Retinal pigment epithelial cell (primary cell): ENCODE results near the gene HCN4.

Experiments used
- DNase-seq: peaks from one replicate; pipeline ENCODE4 v3.0.0-alpha.2; 2010; ENCODE audit warnings: low read depth
- H3K4me3 ChIP-seq: 2 replicates; pipeline ENCODE4 v1.5.1; 2011; ENCODE audit warnings: mild to moderate bottlenecking, low read length, control low read depth, moderate library complexity
- TF ChIP-seq, protein P1 (sequence below): conservative IDR thresholded peaks from 2 replicates; pipeline ENCODE4 v1.5.1; 2011; ENCODE audit warnings: low read depth, low read length, control low read depth, inconsistent platforms

HCN4 gene

DNA sequence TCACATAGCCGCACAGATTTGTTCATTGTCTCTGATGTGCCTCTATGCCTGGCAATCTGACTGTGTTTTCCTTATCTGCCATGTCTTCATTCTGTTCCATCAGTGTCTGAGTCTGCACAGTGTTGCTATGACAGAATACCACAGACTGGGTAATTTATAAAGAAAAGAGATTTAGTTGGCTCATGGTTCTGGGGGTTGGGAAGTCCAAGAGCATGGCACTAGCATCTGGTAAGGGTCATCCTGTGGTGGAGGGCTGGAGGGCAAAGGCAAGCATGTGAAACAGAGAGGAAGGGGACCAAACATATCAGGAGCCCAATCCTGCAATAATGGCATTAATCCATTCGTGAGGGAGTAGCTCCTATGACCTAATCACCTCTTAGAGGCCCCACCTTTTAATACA lies 11.9 kb upstream of the HCN4 start:
- DNase-seq, result no peak
- H3K4me3 ChIP-seq, result no peak overlapping the region
- TF ChIP-seq, protein P1, sequence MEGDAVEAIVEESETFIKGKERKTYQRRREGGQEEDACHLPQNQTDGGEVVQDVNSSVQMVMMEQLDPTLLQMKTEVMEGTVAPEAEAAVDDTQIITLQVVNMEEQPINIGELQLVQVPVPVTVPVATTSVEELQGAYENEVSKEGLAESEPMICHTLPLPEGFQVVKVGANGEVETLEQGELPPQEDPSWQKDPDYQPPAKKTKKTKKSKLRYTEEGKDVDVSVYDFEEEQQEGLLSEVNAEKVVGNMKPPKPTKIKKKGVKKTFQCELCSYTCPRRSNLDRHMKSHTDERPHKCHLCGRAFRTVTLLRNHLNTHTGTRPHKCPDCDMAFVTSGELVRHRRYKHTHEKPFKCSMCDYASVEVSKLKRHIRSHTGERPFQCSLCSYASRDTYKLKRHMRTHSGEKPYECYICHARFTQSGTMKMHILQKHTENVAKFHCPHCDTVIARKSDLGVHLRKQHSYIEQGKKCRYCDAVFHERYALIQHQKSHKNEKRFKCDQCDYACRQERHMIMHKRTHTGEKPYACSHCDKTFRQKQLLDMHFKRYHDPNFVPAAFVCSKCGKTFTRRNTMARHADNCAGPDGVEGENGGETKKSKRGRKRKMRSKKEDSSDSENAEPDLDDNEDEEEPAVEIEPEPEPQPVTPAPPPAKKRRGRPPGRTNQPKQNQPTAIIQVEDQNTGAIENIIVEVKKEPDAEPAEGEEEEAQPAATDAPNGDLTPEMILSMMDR, result no peak

DNA sequence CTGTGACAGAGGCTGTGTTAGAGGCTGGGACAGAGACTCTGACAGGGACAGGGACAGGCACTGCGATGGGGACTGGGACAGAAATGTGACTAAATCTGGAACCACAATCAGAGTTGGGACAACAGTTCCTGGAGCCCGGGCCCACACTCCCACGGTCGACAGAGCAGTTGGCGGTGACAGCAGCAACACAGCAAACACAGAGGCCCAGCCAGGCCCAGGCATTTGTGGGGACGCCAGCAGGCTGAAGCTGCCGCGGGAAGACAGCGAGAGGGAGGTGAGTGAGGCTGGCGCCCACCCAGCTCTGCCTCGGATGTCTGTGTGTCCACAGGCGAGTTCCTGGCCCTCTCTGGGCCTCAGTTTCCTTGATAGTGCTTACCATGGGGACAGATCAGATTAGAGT lies 9.3 kb upstream of the HCN4 start:
- H3K4me3 ChIP-seq, result no peak overlapping the region
- DNase-seq, result no peak
- TF ChIP-seq, protein P1, result no peak

DNA sequence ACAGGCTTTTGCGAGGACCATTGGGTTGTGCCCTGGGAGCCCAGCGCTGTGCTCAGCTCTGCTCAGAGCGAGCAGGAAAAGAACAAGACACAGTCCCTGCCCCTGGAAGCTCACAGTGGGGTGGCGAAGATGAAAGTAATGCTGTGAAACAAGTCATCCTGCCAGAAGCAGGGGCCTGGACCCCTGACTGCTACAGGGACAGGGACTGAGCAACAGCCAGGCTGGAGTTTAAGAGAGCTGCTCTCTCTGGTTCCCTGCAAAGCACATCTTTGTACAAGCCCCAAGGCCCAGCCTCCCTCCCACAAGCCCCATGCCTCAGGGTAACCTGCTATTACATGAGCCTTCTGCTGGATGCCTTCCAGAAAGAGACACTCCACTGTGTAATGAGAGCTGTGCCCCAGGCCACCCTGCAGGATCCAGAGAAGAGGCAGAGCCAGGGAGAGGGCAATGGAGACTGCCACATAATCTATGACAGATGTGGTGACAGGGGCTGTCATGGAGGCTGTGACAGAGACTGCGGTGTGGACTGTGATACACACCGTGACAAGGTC lies 7.1 kb upstream of the HCN4 start:
- TF ChIP-seq, protein P1, result no peak
- DNase-seq, result no peak
- no peak overlapping the region for H3K4me3 ChIP-seq

DNA sequence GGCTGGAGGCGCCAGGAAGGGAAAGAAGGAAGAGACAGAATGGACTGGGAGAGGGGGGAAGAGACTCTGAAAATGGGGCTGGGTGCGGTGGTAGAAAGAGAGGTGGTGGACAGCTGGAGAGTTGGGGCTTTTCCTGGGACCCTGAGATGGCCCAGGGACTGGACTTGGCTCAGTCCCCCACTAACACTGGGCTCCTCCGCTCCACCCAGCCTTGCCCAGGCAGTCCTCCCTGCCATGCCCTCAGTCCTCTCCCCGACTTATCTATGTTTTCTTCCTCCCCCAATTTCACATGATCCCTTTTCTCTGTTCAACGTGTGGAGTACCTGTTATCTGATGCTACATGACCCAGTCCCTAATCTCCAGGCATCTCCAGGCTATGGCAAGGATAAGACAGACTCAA lies 6.3 kb upstream of the HCN4 start:
- H3K4me3 ChIP-seq, result no peak overlapping the region
- DNase-seq, result no peak
- TF ChIP-seq, protein P1, result no peak

DNA sequence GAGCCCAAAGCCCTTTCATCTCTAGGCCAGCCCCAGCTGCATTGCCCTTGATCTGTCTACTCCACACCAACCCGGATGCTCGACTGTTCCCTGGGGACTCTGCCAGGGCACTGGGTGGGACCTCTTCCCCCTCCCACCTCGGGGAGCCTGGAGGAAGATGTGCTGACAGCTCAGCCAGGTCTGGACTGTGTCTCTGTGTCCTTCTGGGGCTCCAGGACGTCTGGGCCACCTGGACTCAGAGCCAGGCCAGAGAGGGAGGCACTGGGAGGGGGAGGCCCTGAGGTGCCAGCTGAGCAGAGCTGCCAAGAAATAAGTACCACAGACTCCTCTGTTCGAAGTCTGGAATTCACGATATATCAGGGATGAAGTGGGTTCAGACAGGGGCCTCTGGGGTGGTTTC lies 5.8 kb upstream of the HCN4 start:
- no peak for DNase-seq
- TF ChIP-seq, protein P1, result no peak
- no peak overlapping the region for H3K4me3 ChIP-seq

DNA sequence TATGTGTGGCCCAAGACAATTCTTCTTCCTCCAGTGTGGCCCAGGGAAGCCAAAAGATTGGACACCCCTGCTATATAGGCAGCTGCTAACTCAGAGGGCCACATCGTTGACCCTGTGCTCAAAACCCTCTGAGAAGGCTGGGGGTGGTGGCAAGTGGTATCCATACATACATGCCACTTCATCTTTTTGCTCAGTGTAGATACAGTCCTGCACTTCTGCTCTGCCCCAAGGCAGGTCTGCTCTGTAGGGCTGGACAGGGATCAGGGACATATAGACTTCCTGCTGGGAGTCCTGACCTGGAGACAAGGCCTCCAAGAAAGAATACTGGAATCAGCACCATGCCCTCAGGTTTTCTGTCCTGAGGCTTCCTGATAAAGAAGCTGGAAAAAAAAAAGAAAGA lies 4.5 kb upstream of the HCN4 start:
- TF ChIP-seq, protein P1, result no peak
- no peak for DNase-seq
- H3K4me3 ChIP-seq, result no peak overlapping the region

DNA sequence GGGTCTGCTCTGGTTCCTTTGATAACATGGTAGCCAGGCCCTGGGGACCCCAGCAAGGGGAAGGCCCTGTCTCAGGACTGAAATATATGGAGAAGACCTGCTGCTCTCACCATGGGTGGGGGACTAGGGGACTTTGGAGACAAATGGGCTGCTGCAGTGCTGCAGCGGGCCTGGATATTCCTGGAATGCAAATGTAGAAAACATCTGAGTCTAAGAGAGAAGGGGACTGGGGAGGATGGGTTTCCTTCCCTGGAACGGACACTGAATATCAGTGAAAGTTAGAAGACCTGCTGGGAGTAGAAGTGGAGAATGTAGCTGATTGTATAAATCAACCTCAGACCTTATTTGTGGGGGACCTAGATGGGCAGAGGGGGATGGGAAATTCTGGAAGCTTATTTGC lies 3.1 kb upstream of the HCN4 start:
- no peak overlapping the region for H3K4me3 ChIP-seq
- TF ChIP-seq, protein P1, result no peak
- no peak for DNase-seq
